Activated CD4-positive, CD25-positive, alpha-beta regulatory T cell treated with anti-CD3 and anti-CD28 coated beads, Interleukin-2, amount 50 U/mL, for 16 hours (primary cell): Measurements from ENCODE around the gene PARP12.

ENCODE experiments used
- DNase-seq: peaks from one replicate; pipeline ENCODE4 v3.0.0-alpha.2; 2020; ENCODE audit warnings: low read depth, low spot score

The PARP12 gene

GRCh38 chr7:140035400-140036223 lies 27.1 kb downstream of the PARP12 start:
- DNase-seq, result no peak

DNA sequence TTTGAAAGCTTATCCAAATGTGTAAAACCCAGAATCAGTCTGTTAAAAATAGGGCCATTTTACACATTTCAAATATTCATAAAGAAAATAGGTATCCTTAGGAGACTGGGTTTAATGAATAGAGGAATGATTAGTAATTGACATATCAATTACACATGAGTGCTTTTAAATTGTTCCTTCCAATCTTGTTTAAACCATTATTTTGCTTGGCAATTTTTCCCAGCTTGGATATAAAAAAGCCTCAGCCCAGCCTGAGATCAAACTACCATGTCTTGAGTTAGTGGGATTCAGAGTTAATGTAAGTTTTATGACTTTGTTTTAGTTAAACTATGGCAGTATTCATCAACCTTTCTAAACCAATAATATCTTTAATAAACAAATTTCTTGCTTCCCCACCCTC lies 28.3 kb downstream of the PARP12 start:
- DNase-seq, result no peak

GRCh38 chr7:140033779-140034363 lies 28.9 kb downstream of the PARP12 start:
- DNase-seq, result no peak

DNA sequence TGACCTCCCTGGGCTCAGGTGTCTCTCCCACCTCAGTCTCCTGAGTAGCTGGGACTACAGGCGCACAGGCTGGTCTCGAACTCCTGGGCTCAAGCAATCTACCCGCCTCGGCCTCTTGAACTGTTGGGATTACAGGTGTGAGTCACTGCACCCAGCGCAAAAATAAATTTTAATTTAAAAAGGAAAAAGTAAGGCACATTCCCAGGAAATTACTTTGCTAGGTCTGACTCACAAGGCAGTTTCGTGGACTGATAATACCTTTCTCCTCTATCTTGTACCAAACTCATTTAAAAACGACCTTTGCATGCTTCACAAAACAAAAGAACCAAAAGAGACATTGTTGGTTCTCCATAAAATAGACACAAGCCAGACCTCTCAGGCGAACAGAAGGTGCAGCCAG lies 29.7 kb downstream of the PARP12 start:
- DNase-seq, result no peak

DNA sequence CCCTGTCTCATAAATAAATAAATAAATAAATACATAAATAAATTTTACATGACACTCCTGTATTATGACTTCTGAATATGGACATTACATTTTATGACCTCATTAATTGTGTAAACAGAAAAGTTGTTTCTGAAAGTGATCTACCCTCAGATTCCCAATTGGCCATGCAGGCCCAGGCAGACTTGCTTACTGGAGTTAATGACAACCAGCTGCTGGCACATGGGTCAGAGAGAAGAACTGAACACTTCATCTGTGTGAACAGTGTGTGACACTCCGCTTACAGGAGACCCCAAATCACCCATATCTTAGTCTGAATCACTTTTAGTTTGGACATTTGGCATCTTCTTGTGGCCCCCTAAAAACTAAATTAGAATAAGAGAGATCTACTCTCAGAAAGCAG lies 31.4 kb downstream of the PARP12 start:
- DNase-seq, result no peak

- no peak for DNase-seq
Observed at GRCh38 chr7:140029072-140029471, 33.7 kb downstream of the PARP12 start.

- DNase-seq, result no peak
Observed at GRCh38 chr7:140028311-140028710, 34.4 kb downstream of the PARP12 start.

DNA sequence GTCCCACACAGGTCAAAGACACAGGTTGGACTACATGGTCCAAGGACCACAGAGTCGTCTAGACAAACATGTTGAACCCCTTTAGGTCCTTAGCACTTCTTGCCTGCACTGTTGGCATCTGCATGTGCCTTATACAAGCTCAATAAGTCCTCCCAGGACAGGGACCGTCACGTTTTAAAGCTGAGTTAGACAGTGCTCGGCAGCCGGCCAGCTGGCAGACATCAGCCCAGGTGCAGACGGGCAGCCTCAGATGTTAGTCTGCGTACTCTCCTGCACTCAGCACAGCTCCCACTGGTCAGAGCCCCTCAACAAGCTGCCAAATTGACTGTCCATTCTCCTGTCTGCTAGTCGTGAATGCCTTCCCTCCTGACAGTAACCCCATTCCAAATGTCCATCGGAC lies 34.9 kb downstream of the PARP12 start:
- DNase-seq, result no peak

DNA sequence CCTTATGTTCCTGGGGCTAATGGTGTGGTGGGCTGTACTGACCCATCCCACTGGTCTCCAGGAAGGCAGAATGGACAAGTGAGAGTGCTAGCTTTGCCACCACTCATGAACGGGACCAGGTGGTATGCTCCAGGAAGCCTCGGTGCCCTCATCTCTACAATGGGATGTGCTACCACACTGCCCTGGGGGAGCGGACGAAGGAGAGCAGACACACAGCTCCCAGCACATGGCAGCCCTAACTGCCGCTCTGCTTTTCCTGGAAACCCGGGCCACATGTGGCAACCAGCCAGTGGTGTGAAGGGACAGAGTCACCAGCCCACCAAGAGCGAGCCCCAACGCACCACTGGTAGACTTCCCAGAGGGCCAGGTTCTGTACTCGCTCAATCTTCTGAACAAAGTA lies 35.8 kb downstream of the PARP12 start:
- DNase-seq, result no peak

- DNase-seq, result no peak
Observed at GRCh38 chr7:140025814-140026433, 36.8 kb downstream of the PARP12 start.

DNA sequence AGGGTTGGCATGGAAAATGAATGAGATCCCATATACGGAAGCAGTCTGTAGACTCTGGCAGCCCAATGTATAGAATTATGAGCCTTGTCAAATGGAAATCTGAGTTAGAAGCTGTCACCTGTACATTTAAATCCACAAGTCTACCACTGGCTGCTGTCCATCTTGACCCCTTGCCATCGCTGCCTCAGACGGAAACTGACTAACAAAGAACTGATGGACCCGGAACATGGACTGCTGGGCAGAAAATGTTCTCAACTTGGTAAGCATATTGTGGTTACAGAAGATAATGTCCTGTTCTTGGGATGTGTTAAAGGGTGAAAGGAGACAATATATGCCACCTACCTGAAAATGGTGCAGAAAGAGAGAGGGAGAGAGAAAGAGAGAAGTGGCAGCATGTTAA lies 37.5 kb downstream of the PARP12 start:
- no peak for DNase-seq

DNA sequence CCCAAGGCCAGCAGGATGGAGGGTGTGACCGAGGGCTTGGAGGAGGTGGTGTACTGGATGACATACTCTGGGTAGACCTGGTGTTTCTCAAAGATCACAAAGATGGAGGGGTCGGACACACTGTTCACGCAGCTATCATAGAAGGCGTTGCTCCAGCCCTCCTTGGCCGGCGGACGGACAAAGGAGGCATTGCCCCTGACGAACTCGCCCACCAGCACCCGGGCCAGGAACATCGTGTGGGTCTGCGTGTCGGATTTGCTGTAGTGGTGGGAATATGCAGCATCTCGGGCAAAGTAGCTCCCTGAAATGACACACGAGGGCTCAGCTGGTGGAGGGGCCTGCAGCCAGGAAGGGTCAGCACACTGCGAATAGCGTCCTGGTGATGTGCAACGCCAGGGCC lies 38.2 kb downstream of the PARP12 start:
- no peak for DNase-seq

- DNase-seq, result no peak
Observed at GRCh38 chr7:140023728-140024127, 39.0 kb downstream of the PARP12 start.

- DNase-seq, result no peak
Observed at GRCh38 chr7:140022582-140023211, 40.1 kb downstream of the PARP12 start.

- no peak for DNase-seq
Observed at GRCh38 chr7:140021603-140022002, 41.1 kb downstream of the PARP12 start.

DNA sequence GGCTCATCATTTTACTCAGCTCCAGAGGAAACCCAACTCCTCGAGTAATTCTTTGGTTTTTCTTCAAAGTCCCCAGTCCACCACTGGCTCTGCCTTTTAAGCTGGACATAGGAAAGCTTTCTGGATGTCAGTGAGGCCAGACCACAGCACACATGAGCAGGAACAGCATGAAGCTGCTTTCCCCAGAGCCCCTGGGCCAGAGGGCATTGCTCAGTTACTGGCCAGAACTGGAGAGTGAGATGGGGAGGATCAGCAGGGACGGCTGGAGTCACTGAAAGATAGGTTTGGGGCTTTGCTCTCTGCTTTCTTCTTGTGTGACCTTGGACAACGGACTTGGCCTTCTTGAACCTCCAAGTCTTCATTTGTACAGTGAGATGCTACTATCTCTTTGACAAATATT lies 43.1 kb downstream of the PARP12 start:
- no peak for DNase-seq

- DNase-seq, result no peak
Observed at GRCh38 chr7:140019172-140019571, 43.6 kb downstream of the PARP12 start.

DNA sequence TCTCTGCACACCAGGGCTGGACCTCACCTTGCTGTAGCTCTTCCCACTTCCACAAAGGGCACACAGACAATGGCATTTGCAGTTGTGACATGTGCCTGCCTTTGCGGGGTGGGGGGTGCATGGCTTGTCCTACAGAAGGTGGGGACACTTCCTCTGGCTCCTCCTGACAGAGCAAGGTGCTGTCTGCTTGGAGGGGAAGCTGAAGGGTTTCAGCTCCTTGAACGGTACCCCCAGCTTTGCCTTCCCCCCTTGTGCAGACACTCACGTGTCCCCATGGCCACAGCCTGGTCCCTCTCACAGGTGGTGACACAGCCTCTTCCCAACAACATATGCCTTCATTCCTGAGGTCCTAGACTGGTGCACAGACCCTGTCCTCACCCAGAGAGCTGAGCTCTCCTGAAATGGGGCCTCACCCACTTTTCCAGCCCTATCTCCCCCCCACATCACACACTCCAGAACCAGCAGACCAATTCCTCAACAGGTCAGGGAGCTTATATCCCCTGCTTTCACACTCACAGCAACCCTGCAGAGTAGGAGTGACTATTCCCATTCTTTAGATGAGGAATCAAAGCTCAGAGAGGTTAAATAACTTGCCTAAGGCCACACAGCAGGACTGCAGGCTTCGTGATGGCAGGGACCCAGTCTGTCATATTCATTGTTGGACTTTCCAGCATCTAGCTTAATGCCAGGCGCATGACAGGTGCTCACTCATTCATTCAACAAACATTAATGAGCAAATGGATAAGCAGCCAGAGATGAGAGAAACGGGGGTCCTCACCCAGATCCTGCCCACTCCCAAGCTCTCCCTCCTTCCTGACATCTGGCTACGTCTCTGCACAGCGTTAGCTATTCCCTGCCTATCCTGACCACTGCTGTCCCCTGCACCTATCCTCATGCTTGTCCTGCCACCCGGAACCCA lies 44.4 kb downstream of the PARP12 start:
- no peak for DNase-seq

- no peak for DNase-seq
Observed at GRCh38 chr7:140017543-140017942, 45.2 kb downstream of the PARP12 start.

GRCh38 chr7:140017034-140017433 lies 45.7 kb downstream of the PARP12 start:
- DNase-seq, result no peak

- DNase-seq, result no peak
Observed at GRCh38 chr7:140016540-140016939, 46.2 kb downstream of the PARP12 start.
